ENCODE data around the gene IFRD2. TPM values are rescaled to one million over a fixed set of nuclear protein-coding genes. Genes with fewer than 3 reads are reported as not detected.
A peak's percentile ranks its signal among the peaks of the same experiment; 100 is the strongest.

IFRD2 gene
- total and polyA plus RNA-seq, 2 of the 13 experiments (the other 11 are each of a cell fraction or from before 2014, with no cell fraction given) = 32.8 to 96.1 TPM

DNA sequence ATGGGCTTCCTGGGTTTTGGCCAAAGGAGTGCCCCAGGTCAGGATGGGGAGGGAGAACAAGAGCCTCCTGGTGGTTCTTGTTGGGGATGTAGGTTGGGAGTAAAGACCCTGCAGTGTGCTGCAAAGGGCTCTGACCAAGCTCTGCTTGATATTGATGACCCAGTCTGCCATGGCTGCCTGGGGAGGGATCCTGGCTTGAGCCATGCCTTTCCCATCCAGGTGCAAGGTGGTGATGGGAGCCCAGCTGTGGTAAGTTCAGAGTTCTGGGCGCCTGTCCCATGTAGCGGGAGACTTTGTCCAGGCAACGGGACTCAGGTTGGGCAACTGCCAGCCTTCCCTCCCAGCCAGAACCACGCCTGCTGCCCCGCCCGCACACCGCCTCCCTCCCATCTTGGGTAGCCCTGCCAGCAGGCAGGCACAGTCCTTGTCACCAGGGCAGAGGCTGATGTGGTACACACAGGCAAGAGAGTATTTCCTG, 53.6 kb downstream of the IFRD2 start (continued):
- TF ChIP-seq, protein P1, sequence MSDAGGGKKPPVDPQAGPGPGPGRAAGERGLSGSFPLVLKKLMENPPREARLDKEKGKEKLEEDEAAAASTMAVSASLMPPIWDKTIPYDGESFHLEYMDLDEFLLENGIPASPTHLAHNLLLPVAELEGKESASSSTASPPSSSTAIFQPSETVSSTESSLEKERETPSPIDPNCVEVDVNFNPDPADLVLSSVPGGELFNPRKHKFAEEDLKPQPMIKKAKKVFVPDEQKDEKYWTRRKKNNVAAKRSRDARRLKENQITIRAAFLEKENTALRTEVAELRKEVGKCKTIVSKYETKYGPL (CRISPR knock-in tag; IDR thresholded peaks at IDR 0.05) = no peak
- TF ChIP-seq RBM39 (IDR thresholded peaks at IDR 0.05; ENCODE audit: low read depth, low read length, poor library complexity, severe bottlenecking) (no peak), SMAD1 (CRISPR knock-in tag; IDR thresholded peaks at IDR 0.05; ENCODE audit: borderline replicate concordance, low read depth) (no peak), MBD4 (IDR thresholded peaks at IDR 0.05; ENCODE audit: borderline replicate concordance, low read length) (no peak), ZNF367 (CRISPR knock-in tag; IDR thresholded peaks at IDR 0.05; ENCODE audit: borderline replicate concordance) (no peak), ZNF180 (CRISPR knock-in tag; IDR thresholded peaks at IDR 0.05; ENCODE audit: borderline replicate concordance, low read depth) (no peak), HNF4A (CRISPR knock-in tag; IDR thresholded peaks at IDR 0.05) (peak; percentile 69), MIER2 (CRISPR knock-in tag; IDR thresholded peaks at IDR 0.05) (no peak), KLF6 (CRISPR knock-in tag; IDR thresholded peaks at IDR 0.05) (no peak), HNRNPL (IDR thresholded peaks at IDR 0.05; ENCODE audit: low read depth, low read length) (peak; percentile 63; the same call in 1 of the 2 replicates), ZNF224 (CRISPR knock-in tag; IDR thresholded peaks at IDR 0.05) (no peak), PHF21A (CRISPR knock-in tag; IDR thresholded peaks at IDR 0.05) (0 out of 2 replicates have a peak, but pooled peaks have one; percentile 12), AHR (CRISPR knock-in tag; IDR thresholded peaks at IDR 0.05) (no peak), POLR2AphosphoS2 (IDR thresholded peaks at IDR 0.05; ENCODE audit: low read depth, low read length) (no peak), ZNF746 (CRISPR knock-in tag; IDR thresholded peaks at IDR 0.05) (no peak)
- TF ChIP-seq, protein P2, sequence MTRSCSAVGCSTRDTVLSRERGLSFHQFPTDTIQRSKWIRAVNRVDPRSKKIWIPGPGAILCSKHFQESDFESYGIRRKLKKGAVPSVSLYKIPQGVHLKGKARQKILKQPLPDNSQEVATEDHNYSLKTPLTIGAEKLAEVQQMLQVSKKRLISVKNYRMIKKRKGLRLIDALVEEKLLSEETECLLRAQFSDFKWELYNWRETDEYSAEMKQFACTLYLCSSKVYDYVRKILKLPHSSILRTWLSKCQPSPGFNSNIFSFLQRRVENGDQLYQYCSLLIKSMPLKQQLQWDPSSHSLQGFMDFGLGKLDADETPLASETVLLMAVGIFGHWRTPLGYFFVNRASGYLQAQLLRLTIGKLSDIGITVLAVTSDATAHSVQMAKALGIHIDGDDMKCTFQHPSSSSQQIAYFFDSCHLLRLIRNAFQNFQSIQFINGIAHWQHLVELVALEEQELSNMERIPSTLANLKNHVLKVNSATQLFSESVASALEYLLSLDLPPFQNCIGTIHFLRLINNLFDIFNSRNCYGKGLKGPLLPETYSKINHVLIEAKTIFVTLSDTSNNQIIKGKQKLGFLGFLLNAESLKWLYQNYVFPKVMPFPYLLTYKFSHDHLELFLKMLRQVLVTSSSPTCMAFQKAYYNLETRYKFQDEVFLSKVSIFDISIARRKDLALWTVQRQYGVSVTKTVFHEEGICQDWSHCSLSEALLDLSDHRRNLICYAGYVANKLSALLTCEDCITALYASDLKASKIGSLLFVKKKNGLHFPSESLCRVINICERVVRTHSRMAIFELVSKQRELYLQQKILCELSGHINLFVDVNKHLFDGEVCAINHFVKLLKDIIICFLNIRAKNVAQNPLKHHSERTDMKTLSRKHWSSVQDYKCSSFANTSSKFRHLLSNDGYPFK (CRISPR knock-in tag; IDR thresholded peaks at IDR 0.05; ENCODE audit: borderline replicate concordance) = no peak
- TF ChIP-seq, protein P3, sequence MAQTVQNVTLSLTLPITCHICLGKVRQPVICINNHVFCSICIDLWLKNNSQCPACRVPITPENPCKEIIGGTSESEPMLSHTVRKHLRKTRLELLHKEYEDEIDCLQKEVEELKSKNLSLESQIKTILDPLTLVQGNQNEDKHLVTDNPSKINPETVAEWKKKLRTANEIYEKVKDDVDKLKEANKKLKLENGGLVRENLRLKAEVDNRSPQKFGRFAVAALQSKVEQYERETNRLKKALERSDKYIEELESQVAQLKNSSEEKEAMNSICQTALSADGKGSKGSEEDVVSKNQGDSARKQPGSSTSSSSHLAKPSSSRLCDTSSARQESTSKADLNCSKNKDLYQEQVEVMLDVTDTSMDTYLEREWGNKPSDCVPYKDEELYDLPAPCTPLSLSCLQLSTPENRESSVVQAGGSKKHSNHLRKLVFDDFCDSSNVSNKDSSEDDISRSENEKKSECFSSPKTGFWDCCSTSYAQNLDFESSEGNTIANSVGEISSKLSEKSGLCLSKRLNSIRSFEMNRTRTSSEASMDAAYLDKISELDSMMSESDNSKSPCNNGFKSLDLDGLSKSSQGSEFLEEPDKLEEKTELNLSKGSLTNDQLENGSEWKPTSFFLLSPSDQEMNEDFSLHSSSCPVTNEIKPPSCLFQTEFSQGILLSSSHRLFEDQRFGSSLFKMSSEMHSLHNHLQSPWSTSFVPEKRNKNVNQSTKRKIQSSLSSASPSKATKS (CRISPR knock-in tag; IDR thresholded peaks at IDR 0.05) = no peak
- TF ChIP-seq, protein P4, sequence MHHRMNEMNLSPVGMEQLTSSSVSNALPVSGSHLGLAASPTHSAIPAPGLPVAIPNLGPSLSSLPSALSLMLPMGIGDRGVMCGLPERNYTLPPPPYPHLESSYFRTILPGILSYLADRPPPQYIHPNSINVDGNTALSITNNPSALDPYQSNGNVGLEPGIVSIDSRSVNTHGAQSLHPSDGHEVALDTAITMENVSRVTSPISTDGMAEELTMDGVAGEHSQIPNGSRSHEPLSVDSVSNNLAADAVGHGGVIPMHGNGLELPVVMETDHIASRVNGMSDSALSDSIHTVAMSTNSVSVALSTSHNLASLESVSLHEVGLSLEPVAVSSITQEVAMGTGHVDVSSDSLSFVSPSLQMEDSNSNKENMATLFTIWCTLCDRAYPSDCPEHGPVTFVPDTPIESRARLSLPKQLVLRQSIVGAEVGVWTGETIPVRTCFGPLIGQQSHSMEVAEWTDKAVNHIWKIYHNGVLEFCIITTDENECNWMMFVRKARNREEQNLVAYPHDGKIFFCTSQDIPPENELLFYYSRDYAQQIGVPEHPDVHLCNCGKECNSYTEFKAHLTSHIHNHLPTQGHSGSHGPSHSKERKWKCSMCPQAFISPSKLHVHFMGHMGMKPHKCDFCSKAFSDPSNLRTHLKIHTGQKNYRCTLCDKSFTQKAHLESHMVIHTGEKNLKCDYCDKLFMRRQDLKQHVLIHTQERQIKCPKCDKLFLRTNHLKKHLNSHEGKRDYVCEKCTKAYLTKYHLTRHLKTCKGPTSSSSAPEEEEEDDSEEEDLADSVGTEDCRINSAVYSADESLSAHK (CRISPR knock-in tag; IDR thresholded peaks at IDR 0.05; ENCODE audit: borderline replicate concordance) = no peak

Data from HepG2 (cell line).